Neuron (in vitro differentiated cells): Measurements from ENCODE around the gene COL13A1.

Experiments used
- H2AFZ ChIP-seq: one replicate; pipeline ENCODE4 v1.6.1; 2013; ENCODE audit warnings: low read depth, mild to moderate bottlenecking, inconsistent platforms, low read length, moderate library complexity
- H3K27me3 ChIP-seq: one replicate; pipeline ENCODE4 v1.6.1; 2013; ENCODE audit warnings: low read length; ENCODE audit not compliant: insufficient read depth
- H3K36me3 ChIP-seq: one replicate; pipeline ENCODE4 v1.6.1; 2013; ENCODE audit warnings: low read length; ENCODE audit not compliant: insufficient read depth
- H3K4me1 ChIP-seq: one replicate; pipeline ENCODE4 v1.6.1; 2013; ENCODE audit warnings: low read length; ENCODE audit not compliant: insufficient read depth
- H3K4me3 ChIP-seq: 2 replicates; pipeline ENCODE4 v1.5.1; 2013; ENCODE audit warnings: mild to moderate bottlenecking, low read length, moderate library complexity
- H3K9me3 ChIP-seq: one replicate; pipeline ENCODE4 v1.6.1; 2013; ENCODE audit warnings: low read length

COL13A1 gene

DNA sequence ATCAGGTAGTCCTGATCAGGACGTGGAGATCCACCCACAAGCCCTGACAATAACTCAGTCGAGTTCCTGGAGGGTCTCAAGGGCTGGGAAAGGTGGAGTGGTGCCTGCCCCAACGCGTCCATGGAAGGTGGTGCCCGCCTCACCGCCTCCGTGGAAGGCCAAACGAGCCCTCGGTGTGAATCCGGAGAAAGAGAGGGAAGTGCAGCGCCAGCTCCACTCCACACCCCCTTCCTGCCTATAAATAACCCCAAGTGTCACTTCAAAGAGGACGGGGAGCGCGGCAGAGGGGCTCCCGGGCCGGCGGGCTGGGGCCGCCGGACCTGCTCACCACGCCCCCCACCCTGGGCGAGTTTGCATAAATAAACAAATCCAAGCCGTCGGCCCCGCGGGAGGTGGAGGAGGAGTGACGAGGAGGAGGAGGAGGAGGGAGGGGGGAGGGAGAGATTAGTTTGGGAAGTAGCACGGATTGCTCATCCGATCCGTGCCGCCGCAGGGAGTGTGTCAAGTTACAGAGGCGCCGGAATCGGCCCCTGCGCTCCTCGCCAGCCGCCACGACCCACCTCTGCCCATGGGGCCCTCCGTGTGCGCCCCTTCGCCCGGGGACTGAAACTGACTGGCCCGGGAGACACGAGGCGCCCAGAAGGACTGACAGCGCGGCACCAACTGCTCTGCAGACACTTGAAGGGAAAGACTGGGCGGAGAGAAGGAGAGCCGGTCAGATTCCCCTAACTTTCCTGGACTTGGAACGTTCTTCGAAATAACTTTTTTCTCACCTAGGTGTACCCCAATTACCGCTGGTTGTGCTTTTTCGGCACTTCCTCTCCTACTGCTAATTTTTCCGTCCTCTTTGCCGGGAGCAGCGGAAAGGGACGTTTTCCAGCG, at the start of gene COL13A1:
Gene COL13A1, plus strand, starts transcription at position 473 of the 882 bp plus-strand sequence. CDS start 518 bp downstream, outside the sequence.
- Histone ChIP-seq H3K4me3 (peak within 1 kb of the TSS; percentile 40), H2AFZ (no peak within 1 kb of the TSS), H3K27me3 (peaks cover 73% of the 10 kb centered on the region), H3K4me1 (peaks cover 16% of the 10 kb centered on the region), H3K36me3 (no peaks in the 10 kb centered on the region), H3K9me3 (no peaks in the 10 kb centered on the region)

DNA sequence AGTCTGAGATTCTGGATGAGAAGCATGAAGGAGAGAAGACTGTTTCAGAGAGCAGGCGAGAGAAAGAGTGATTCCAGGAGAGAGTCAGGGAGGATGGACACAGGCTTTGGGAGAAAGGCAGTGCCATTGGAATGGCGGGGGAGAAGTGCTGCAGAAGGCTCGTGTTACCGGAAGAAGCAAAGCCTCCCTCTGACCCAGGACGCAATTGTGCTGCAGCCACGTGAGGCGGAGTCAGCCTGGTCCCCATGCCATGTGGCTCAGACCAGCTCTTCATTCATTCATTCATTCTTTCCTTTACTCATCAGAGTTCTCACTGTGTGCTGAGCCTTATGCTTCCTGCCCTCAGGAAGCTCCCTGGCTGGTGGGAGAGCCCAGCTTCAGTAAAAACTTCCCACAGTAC, 49.2 kb upstream of the COL13A1 start:
- no peak overlapping the region for H2AFZ ChIP-seq

GRCh38 chr10:69756279-69756678, 45.4 kb upstream of the COL13A1 start:
- Histone ChIP-seq H3K9me3 (no peaks in the 10 kb centered on the region), H3K4me1 (no peaks in the 10 kb centered on the region)

More for the DNA sequence above, 49.2 kb upstream of the COL13A1 start:
- Histone ChIP-seq H3K4me3 (no peak overlapping the region), H3K4me1 (no peaks in the 10 kb centered on the region), H3K27me3 (peaks cover 20% of the 10 kb centered on the region), H3K9me3 (no peaks in the 10 kb centered on the region), H3K36me3 (no peaks in the 10 kb centered on the region)

DNA sequence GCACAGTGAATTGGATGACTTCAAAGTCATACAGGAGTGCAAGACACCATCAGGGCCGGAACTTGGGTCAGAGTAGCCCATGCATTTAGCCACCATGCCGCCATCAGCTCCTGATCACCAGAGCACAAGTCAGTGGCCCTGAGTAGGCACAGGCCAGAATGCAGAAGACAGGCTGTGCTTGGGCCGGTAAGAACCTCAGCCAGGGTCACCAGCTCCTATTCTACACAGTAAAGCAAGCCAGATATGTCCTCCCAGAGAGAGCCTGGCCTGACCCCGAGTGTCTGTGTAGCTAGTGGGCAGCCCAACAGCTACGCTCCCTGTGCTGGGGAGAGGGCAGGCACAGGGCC, 44.5 kb upstream of the COL13A1 start:
- Histone ChIP-seq H3K27me3 (peaks cover 9% of the 10 kb centered on the region), H3K4me1 (no peaks in the 10 kb centered on the region), H3K4me3 (no peak overlapping the region), H2AFZ (no peak overlapping the region), H3K9me3 (no peaks in the 10 kb centered on the region), H3K36me3 (no peaks in the 10 kb centered on the region)

More at GRCh38 chr10:69756279-69756678, 45.4 kb upstream of the COL13A1 start:
- Histone ChIP-seq H3K4me3 (no peak overlapping the region), H2AFZ (no peak overlapping the region), H3K27me3 (peaks cover 9% of the 10 kb centered on the region), H3K36me3 (no peaks in the 10 kb centered on the region)

DNA sequence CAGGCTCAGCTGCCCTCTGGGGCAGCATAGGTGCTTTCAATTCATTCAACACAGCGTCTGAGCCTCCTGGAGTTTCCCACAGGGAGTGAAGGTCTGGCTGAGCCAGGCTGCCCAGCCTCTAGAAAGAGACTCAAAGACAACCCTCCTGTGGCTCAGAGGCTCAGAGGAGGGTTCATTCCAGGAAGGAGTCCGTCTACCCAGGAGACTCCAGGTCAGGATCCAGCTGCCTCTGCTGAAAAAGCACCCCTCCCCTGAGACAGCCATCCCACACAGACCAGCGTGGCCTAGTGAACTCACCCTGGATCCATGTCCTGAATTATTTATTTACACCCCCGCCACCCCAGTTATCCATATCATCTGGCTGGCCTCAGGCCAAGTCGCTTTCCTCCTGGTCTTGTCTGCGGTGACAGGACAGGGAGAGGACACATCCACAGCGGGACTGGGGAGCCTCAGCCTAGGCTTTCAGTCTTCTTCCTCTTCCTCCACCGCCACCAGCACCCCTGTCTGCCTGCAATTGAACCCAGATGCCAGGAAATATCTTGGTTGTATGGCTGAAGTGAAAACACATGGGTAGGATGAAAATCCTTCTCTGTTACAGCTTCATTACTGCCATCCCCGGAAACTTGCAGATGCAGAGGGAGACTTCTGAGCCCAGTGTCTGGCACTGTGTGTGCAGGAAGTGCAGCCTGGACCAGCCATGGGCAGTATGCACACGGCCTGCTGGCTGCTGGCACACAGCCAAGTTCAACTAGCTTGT, 44.0 kb upstream of the COL13A1 start:
- Histone ChIP-seq H2AFZ (no peak overlapping the region), H3K36me3 (no peaks in the 10 kb centered on the region), H3K9me3 (no peaks in the 10 kb centered on the region), H3K4me1 (no peaks in the 10 kb centered on the region), H3K27me3 (peaks cover 5% of the 10 kb centered on the region), H3K4me3 (no peak overlapping the region)

DNA sequence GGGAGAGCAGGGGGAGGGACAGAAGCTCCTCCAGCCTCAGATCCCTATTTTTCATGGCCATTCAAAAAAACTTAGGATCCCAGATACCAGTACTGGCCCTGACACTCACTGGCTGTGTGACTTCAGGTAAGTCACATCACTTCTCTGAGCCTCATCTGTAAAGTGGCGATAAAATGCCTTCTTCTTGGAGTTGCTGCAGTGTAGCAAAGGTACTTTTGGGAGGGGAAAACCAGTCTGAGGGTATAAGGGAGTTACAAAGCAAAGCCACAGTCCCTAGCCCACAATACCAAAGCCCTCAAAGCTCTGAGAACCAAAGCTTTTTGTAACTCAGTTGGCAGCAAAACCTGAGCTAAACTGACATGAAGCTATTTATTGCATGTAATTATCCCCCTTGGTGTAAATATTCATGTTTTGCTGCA, 43.4 kb upstream of the COL13A1 start:
- Histone ChIP-seq H3K4me3 (no peak overlapping the region), H3K4me1 (no peaks in the 10 kb centered on the region), H3K9me3 (no peaks in the 10 kb centered on the region), H3K36me3 (no peaks in the 10 kb centered on the region), H2AFZ (no peak overlapping the region), H3K27me3 (peaks cover 5% of the 10 kb centered on the region)

DNA sequence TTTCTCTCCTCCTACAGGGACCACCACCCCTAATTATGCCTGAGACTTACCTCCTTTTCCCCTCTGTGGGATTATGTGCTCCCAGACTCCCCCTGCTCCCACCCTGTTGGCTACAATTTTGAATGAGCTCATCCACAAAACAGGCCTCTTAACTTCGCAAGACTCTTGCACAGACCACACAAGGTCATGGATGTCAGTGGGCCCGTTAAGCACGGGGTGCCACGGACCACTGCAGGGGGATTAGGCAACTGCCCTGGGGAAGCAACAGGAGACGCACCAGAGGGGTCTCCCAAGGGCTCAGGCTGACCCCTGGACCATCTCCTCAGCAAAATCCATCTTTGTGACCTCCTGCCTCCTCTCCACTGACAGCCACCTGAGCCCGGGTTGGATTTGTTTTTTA, 42.1 kb upstream of the COL13A1 start:
- no peaks in the 10 kb centered on the region for H3K36me3 ChIP-seq

GRCh38 chr10:69760072-69760471, 41.6 kb upstream of the COL13A1 start:
- Histone ChIP-seq H3K27me3 (peaks cover 5% of the 10 kb centered on the region), H3K9me3 (no peaks in the 10 kb centered on the region), H3K36me3 (no peaks in the 10 kb centered on the region), H3K4me1 (no peaks in the 10 kb centered on the region), H2AFZ (no peak overlapping the region), H3K4me3 (no peak overlapping the region)

More for the DNA sequence above, 42.1 kb upstream of the COL13A1 start:
- no peaks in the 10 kb centered on the region for H3K4me1 ChIP-seq
- no peaks in the 10 kb centered on the region for H3K9me3 ChIP-seq
- no peak overlapping the region for H2AFZ ChIP-seq
- H3K4me3 ChIP-seq = no peak overlapping the region
- peaks cover 5% of the 10 kb centered on the region for H3K27me3 ChIP-seq

DNA sequence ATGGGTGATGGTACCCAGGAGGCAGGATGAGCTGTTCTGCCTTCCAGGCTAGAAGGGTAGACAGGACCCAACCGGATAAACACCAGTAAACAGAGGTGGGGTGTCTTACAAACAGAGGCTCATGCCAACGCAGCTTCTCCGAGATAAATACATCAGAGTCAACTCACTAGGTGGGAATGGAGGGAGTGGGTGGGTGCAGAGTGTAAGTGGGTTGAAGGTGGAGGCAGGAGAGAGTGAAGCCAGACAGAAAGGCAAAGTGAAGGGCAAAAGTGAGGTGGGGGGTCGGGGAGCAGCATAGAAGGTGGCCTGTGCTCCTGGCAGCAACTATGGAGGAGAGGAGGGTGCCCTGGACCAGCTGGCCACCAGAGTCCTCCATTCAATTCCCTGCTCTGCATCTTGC, 40.4 kb upstream of the COL13A1 start:
- Histone ChIP-seq H3K36me3 (no peaks in the 10 kb centered on the region), H2AFZ (no peak overlapping the region), H3K27me3 (peaks cover 5% of the 10 kb centered on the region), H3K4me1 (no peaks in the 10 kb centered on the region), H3K4me3 (no peak overlapping the region), H3K9me3 (no peaks in the 10 kb centered on the region)

GRCh38 chr10:69766161-69766910, 35.4 kb upstream of the COL13A1 start:
- Histone ChIP-seq H3K9me3 (no peaks in the 10 kb centered on the region), H3K36me3 (no peaks in the 10 kb centered on the region), H3K4me1 (no peaks in the 10 kb centered on the region), H3K4me3 (no peak overlapping the region), H2AFZ (no peak overlapping the region), H3K27me3 (peaks cover 2% of the 10 kb centered on the region)

DNA sequence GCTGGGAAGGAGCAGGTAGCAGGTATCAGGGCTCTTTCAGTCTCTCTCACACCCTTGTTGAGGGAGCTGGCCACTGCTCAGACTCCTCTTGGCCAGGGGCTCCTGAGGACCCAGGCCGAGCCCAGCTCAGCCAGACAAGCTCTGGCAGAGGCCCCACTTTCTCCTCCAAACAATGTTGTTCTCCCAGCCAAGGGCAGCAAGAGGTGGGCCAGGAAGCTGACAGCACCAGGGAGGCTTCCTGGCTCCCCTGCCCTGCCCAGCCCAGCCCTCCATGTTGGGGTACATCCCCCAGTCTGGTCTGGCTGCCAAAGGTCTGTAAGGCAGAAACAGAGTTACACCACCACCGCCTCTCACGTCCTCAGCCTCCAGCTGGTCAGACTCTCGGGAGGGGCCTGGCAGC, 33.9 kb upstream of the COL13A1 start:
- no peaks in the 10 kb centered on the region for H3K36me3 ChIP-seq

GRCh38 chr10:69768386-69768785, 33.3 kb upstream of the COL13A1 start:
- no peaks in the 10 kb centered on the region for H3K9me3 ChIP-seq
- no peak overlapping the region for H3K4me3 ChIP-seq
- peaks cover 2% of the 10 kb centered on the region for H3K27me3 ChIP-seq
- no peak overlapping the region for H2AFZ ChIP-seq
- no peaks in the 10 kb centered on the region for H3K36me3 ChIP-seq
- H3K4me1 ChIP-seq = no peaks in the 10 kb centered on the region

More for the DNA sequence above, 33.9 kb upstream of the COL13A1 start:
- peaks cover 2% of the 10 kb centered on the region for H3K27me3 ChIP-seq
- no peak overlapping the region for H3K4me3 ChIP-seq
- no peak overlapping the region for H2AFZ ChIP-seq
- H3K4me1 ChIP-seq = no peaks in the 10 kb centered on the region
- no peaks in the 10 kb centered on the region for H3K9me3 ChIP-seq
